GM12892 (cell line): ENCODE measurements around the gene COL23A1.

ENCODE experiments used
- POLR2AphosphoS5 ChIP-seq: IDR thresholded peaks from 2 replicates; pipeline ENCODE4 v1.6.1; 2011; ENCODE audit warnings: low read depth, low read length, control low read depth
- TAF1 ChIP-seq: IDR thresholded peaks from 2 replicates; pipeline ENCODE4 v1.6.1; 2011; ENCODE audit warnings: low read depth, mild to moderate bottlenecking, control low read depth, low read length, borderline replicate concordance

DNA sequence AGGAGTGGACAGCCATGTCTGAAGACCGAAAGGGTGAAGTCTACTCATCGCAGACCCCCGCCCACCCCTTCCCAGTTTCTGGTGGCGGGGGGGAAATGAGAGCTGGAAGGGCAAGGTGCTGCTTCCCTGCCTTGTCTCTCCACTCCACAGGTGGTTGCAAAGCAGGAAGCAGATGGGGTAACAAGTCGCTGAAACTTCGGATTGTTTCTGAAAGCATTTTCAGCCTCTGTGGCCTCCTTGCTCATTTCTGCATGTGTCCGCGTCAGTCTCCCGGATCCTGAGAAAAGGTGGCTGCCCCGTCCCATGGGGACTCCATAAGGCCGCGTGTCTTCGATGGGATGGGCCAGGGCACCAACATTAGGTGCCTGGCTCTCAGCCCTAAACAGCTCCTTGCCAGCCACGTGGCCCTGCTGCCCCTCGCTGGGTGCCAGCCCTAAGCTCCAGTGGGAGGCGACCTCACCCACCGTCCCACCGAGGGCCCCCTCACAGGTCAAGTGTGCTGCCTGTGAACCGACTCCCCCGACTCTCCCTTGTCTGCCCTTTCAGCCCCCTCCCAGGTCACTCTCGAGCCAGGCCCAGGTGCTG is 358.6 kb downstream of the COL23A1 start:
- TF ChIP-seq TAF1 (no peak), POLR2AphosphoS5 (no peak)
